Activated CD8-positive, alpha-beta T cell treated with anti-CD3 and anti-CD28 coated beads, Interleukin-2, amount 10 ng/mL, durations not matched to agents 7 days and 5 days (primary cell): ENCODE results near the gene CRISPLD2. TPM values are rescaled to one million over a fixed set of nuclear protein-coding genes. Genes with fewer than 3 reads are reported as not detected.
"Not testable (repeated sequence)": the region's sequence is repeated elsewhere in the genome, so short reads cannot be mapped to it uniquely, and the experiment has no call there.

ENCODE experiments used
- ATAC-seq: fragments of 150-1000 bp; cut with Tn5 transposase; one replicate; pipeline ENCODE4 v1.10.0; 2021; ENCODE audit warnings: moderate library complexity
- CTCF ChIA-PET: fragments of 350-600 bp; sonication (Branson Sonifier 250); formaldehyde crosslinking; loops from one replicate; lab custom pipeline; 2021; ENCODE audit warnings: antibody characterized with exemption; lab: Charles Lee
- POLR2A ChIA-PET: fragments of 350-600 bp; sonication (Branson Sonifier 250); formaldehyde crosslinking; loops from one replicate; lab custom pipeline; 2021; ENCODE audit warnings: antibody characterized with exemption; lab: Charles Lee
- DNase-seq: peaks from one replicate; pipeline ENCODE4 v3.0.0-alpha.2; 2020
- H3K27ac Mint-ChIP-seq: one replicate; pipeline ENCODE4 v1.8.0; 2021; ENCODE audit warnings: mild to moderate bottlenecking, mixed read lengths
- H3K27me3 Mint-ChIP-seq: one replicate; pipeline ENCODE4 v1.8.0; 2021; ENCODE audit warnings: low read depth, mixed read lengths
- H3K36me3 Mint-ChIP-seq: one replicate; pipeline ENCODE4 v1.8.0; 2021; ENCODE audit warnings: low read depth, mixed read lengths
- H3K4me1 Mint-ChIP-seq: one replicate; pipeline ENCODE4 v1.8.0; 2021; ENCODE audit warnings: low read depth, mixed read lengths
- H3K4me3 Mint-ChIP-seq: one replicate; pipeline ENCODE4 v1.8.0; 2021; ENCODE audit warnings: mild to moderate bottlenecking, mixed read lengths
- H3K9me3 Mint-ChIP-seq: one replicate; pipeline ENCODE4 v1.8.0; 2022; ENCODE audit warnings: mixed read lengths; ENCODE audit not compliant: insufficient read depth
- total RNA-seq, 2 experiments: library from RNA; stranded (reverse); gene quantifications; one replicate each; pipeline ENCODE4 v1.2.3, GENCODE V29; 2021

Gene CRISPLD2
- total RNA-seq, 2 experiments from 2014 or later, result not detected

DNA sequence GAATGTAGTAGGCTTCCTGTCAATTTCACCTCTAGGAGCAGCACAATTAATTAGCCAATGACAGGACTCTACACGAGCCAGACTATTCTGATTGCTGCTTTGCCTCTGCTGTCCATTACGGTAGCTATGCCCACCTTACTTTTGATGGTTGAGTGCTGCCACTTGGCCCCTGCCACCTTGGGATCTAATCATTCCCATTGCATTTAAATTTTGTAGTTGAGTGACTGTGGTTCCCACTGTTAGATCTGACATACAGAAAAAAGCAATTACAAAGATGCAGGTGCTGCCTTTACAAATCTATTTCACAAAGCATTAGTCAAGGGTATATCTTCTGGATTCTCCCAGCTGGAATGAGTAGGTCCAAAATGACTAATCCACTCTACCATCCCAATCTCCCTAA lies 39.9 kb downstream of the CRISPLD2 start:
- DNase-seq (no peak), ATAC-seq (no peak)
- no peaks in the 10 kb centered on the region for H3K4me1 Mint-ChIP-seq
- H3K4me3 Mint-ChIP-seq, result no peak overlapping the region
- peaks cover 9% of the 10 kb centered on the region for H3K9me3 Mint-ChIP-seq
- CTCF ChIA-PET, result no interaction called here
- POLR2A ChIA-PET, result no interaction called here
- H3K27ac Mint-ChIP-seq, result no peak overlapping the region
- H3K27me3 Mint-ChIP-seq, result peaks cover 7% of the 10 kb centered on the region
- no peaks in the 10 kb centered on the region for H3K36me3 Mint-ChIP-seq

GRCh38 chr16:84860383-84860782 lies 40.6 kb downstream of the CRISPLD2 start:
- no peaks in the 10 kb centered on the region for H3K4me1 Mint-ChIP-seq
- no peak overlapping the region for H3K27ac Mint-ChIP-seq
- ATAC-seq (no peak), DNase-seq (no peak)
- peaks cover 9% of the 10 kb centered on the region for H3K9me3 Mint-ChIP-seq
- H3K36me3 Mint-ChIP-seq, result no peaks in the 10 kb centered on the region
- H3K27me3 Mint-ChIP-seq, result peaks cover 8% of the 10 kb centered on the region
- H3K4me3 Mint-ChIP-seq, result no peak overlapping the region
- ChIA-PET POLR2A (no interaction called here), CTCF (no interaction called here)

GRCh38 chr16:84861671-84862070 lies 41.9 kb downstream of the CRISPLD2 start:
- H3K27ac Mint-ChIP-seq, result no peak overlapping the region
- no peaks in the 10 kb centered on the region for H3K36me3 Mint-ChIP-seq
- ChIA-PET CTCF (no interaction called here), POLR2A (no interaction called here)
- DNase-seq, result no peak
- no peaks in the 10 kb centered on the region for H3K4me1 Mint-ChIP-seq
- peaks cover 9% of the 10 kb centered on the region for H3K9me3 Mint-ChIP-seq
- H3K4me3 Mint-ChIP-seq, result no peak overlapping the region
- no peak for ATAC-seq
- peaks cover 4% of the 10 kb centered on the region for H3K27me3 Mint-ChIP-seq

GRCh38 chr16:84862804-84863480 lies 43.2 kb downstream of the CRISPLD2 start:
- ATAC-seq, result no peak
- peaks cover 4% of the 10 kb centered on the region for H3K27me3 Mint-ChIP-seq
- ChIA-PET CTCF (no interaction called here), POLR2A (no interaction called here)
- H3K36me3 Mint-ChIP-seq, result no peaks in the 10 kb centered on the region
- H3K4me3 Mint-ChIP-seq, result no peak overlapping the region
- H3K9me3 Mint-ChIP-seq, result peaks cover 9% of the 10 kb centered on the region
- DNase-seq, result no peak
- H3K4me1 Mint-ChIP-seq, result no peaks in the 10 kb centered on the region
- no peak overlapping the region for H3K27ac Mint-ChIP-seq

DNA sequence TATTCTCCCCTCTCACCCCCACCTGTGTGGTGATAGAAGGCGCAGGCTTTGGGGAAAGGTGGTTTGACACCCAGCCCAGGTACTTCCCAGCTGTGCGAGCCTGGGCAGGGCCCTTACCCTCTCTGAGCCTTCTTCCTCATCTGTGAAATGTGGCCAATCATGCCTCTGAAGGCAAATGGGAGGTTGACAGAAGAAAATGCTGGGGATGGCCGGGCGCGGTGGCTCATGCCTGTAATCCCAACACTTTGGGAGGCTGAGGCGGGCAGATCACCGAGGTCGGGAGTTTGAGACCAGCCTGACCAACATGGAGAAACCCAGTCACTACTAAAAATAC lies 43.7 kb downstream of the CRISPLD2 start:
- ATAC-seq (no peak), DNase-seq (no peak)
- peaks cover 9% of the 10 kb centered on the region for H3K9me3 Mint-ChIP-seq
- CTCF ChIA-PET, result no interaction called here
- no peak overlapping the region for H3K27ac Mint-ChIP-seq
- peaks cover 8% of the 10 kb centered on the region for H3K27me3 Mint-ChIP-seq
- H3K4me3 Mint-ChIP-seq, result no peak overlapping the region
- H3K4me1 Mint-ChIP-seq, result no peaks in the 10 kb centered on the region
- H3K36me3 Mint-ChIP-seq, result no peaks in the 10 kb centered on the region
- POLR2A ChIA-PET, result no interaction called here

DNA sequence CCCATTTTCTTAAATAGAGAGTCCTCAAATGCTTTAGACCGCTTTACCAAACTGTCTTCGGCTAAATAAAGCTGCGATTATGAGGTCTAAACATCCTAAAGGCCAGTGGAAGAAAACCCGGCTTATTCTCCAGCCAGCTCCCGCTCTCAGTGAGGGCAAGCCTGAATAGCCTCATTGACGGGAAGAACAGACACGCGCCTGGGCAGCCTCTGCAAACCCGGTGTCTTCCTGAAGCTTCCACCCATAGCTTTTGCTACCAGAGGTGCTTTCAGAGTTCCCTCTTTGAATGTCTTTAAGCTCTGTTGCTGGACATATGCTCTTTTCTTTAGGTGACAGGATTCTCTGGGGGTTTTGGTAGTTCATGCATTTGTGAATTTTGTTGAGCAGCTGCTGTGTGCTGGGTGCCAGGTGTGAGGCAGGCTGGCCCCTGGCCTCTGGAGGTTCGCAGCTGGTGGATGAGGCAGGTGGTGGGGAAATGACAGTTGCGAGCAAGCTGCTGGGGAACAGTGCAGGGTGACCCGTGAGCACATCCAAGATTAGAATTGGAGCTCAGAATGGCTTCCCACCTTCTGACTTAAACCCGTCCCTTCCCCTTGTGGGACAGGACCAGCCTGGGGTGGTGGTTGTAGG lies 44.7 kb downstream of the CRISPLD2 start:
- Mint-ChIP-seq H3K4me3 (no peak overlapping the region), H3K9me3 (peaks cover 9% of the 10 kb centered on the region), H3K4me1 (no peaks in the 10 kb centered on the region), H3K27me3 (peaks cover 8% of the 10 kb centered on the region), H3K36me3 (no peaks in the 10 kb centered on the region), H3K27ac (no peak overlapping the region)
- POLR2A ChIA-PET, result no interaction called here
- no peak for ATAC-seq
- no peak for DNase-seq
- CTCF ChIA-PET, result interaction anchor here (0.8 to 1.0 kb wide), 2 partner anchors 106 to 111 kb away, joined by 3 to 4 read pairs; no protein-coding TSS in a partner anchor

GRCh38 chr16:84867696-84868095 lies 47.9 kb downstream of the CRISPLD2 start:
- Mint-ChIP-seq H3K27me3 (peaks cover 8% of the 10 kb centered on the region), H3K36me3 (no peaks in the 10 kb centered on the region), H3K4me3 (no peak overlapping the region), H3K27ac (no peak overlapping the region), H3K4me1 (no peaks in the 10 kb centered on the region), H3K9me3 (no peaks in the 10 kb centered on the region)
- ChIA-PET POLR2A (no interaction called here), CTCF (no interaction called here)
- ATAC-seq, result no peak
- no peak for DNase-seq

- peaks cover 8% of the 10 kb centered on the region for H3K27me3 Mint-ChIP-seq
- H3K9me3 Mint-ChIP-seq, result no peaks in the 10 kb centered on the region
- no peak overlapping the region for H3K4me3 Mint-ChIP-seq
- no peak overlapping the region for H3K27ac Mint-ChIP-seq
- CTCF ChIA-PET, result no interaction called here
- POLR2A ChIA-PET, result no interaction called here
- H3K36me3 Mint-ChIP-seq, result no peaks in the 10 kb centered on the region
- ATAC-seq, result no peak
- no peak for DNase-seq
- no peaks in the 10 kb centered on the region for H3K4me1 Mint-ChIP-seq
These were observed 48.5 kb downstream of the CRISPLD2 start for GRCh38 chr16:84868328-84868727.

- H3K4me1 Mint-ChIP-seq, result no peaks in the 10 kb centered on the region
- no peak for DNase-seq
- no peaks in the 10 kb centered on the region for H3K9me3 Mint-ChIP-seq
- ChIA-PET POLR2A (no interaction called here), CTCF (no interaction called here)
- H3K4me3 Mint-ChIP-seq, result no peak overlapping the region
- ATAC-seq, result no peak
- peaks cover 8% of the 10 kb centered on the region for H3K27me3 Mint-ChIP-seq
- H3K36me3 Mint-ChIP-seq, result no peaks in the 10 kb centered on the region
- H3K27ac Mint-ChIP-seq, result no peak overlapping the region
These were observed 49.2 kb downstream of the CRISPLD2 start for GRCh38 chr16:84868829-84869472.

- Mint-ChIP-seq H3K27ac (no peak overlapping the region), H3K4me1 (no peaks in the 10 kb centered on the region), H3K4me3 (no peak overlapping the region), H3K36me3 (no peaks in the 10 kb centered on the region), H3K9me3 (no peaks in the 10 kb centered on the region), H3K27me3 (peaks cover 8% of the 10 kb centered on the region)
- POLR2A ChIA-PET, result no interaction called here
- DNase-seq (no peak), ATAC-seq (no peak)
- CTCF ChIA-PET, result no interaction called here
These were observed 49.7 kb downstream of the CRISPLD2 start for GRCh38 chr16:84869473-84869845.

DNA sequence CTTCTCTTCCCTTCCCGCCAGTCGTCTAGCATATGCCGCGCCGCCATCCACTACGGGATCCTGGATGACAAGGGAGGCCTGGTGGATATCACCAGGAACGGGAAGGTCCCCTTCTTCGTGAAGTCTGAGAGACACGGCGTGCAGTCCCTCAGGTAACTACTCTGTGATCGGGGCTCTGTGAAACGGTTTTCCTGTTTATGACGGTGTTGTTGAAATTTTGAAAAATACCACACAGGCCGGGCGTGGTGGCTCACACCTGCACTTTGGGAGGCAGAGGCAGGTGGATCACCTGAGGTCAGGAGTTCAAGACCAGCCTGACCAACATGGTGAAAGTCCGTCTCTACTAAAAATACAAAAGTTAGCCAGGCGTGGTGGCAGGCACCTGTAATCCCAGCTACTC lies 53.2 kb downstream of the CRISPLD2 start:
- H3K4me3 Mint-ChIP-seq, H3K27me3 Mint-ChIP-seq, DNase-seq, H3K36me3 Mint-ChIP-seq, ATAC-seq, POLR2A ChIA-PET, H3K9me3 Mint-ChIP-seq, H3K4me1 Mint-ChIP-seq, H3K27ac Mint-ChIP-seq: not testable (repeated sequence)
- CTCF ChIA-PET, result interaction anchor here (1.1 kb wide), 1 partner anchor 77 kb away, joined by 3 read pairs; no protein-coding TSS in a partner anchor

DNA sequence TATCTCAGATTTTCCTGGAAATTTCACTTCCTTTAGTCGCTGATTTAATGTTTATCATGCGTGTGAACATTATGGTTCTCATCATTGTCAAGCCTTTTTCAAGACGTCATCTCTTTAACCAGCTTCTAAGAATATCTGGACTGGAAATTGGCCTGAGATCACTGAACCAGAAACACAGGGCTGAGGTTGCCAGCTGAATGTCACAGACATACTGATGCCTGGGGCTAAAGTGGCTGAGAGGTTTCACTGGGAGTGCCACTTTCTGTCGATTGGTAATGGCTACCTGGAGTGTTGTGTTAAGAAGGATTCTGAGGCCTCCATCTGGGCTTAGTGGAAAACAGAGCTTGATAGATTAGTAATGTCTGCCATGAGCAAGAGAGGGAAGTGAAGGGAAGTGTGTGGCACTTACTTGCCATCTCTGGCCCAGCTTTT lies 54.2 kb downstream of the CRISPLD2 start:
- Mint-ChIP-seq H3K36me3 (no peaks in the 10 kb centered on the region), H3K9me3 (no peaks in the 10 kb centered on the region), H3K27ac (no peak overlapping the region), H3K27me3 (no peaks in the 10 kb centered on the region), H3K4me1 (no peaks in the 10 kb centered on the region), H3K4me3 (no peak overlapping the region)
- ChIA-PET POLR2A (no interaction called here), CTCF (interaction anchor here (1.1 kb wide), 1 partner anchor 76 kb away, joined by 3 read pairs; no protein-coding TSS in a partner anchor)
- DNase-seq, result no peak
- no peak for ATAC-seq
